GM12873 (cell line): ENCODE data around the gene GALNS.

Experiments used
- CTCF ChIP-seq: IDR thresholded peaks from 2 replicates; pipeline ENCODE4 v1.5.1; 2012; ENCODE audit warnings: low read depth, mild to moderate bottlenecking, moderate library complexity, low read length, control low read depth; ENCODE audit not compliant: insufficient read depth; ENCODE audit errors: missing control alignments

GALNS gene

GRCh38 chr16:88868974-88869672, 12.4 kb upstream of the GALNS start:
- TF ChIP-seq CTCF: no peak

- no peak for TF ChIP-seq CTCF
Measured at GRCh38 chr16:88867581-88868246, 11.0 kb upstream of the GALNS start.

GRCh38 chr16:88866151-88866920, 9.6 kb upstream of the GALNS start, which contains the start of gene PABPN1L:
TSS of gene PABPN1L (minus strand) at chr16:88866660. CDS start at chr16:88866606, 54 bp downstream.
- TF ChIP-seq CTCF: no peak

- no peak for TF ChIP-seq CTCF
Measured at GRCh38 chr16:88865742-88866141, 9.0 kb upstream of the GALNS start.

- no peak for TF ChIP-seq CTCF
Measured at GRCh38 chr16:88865310-88865709, 8.6 kb upstream of the GALNS start.

- no peak for TF ChIP-seq CTCF
Measured at GRCh38 chr16:88864521-88864920, 7.8 kb upstream of the GALNS start.

- no peak for TF ChIP-seq CTCF
Measured at GRCh38 chr16:88864099-88864498, 7.4 kb upstream of the GALNS start.
